Kidney (tissue), 14 donors: ENCODE measurements around the gene LRRIQ4. TPM values are rescaled to one million over a fixed set of nuclear protein-coding genes. Genes with fewer than 3 reads are reported as not detected.

ENCODE experiments used
- DNase-seq, 5 donors: peaks; one replicate each; pipeline ENCODE4 v3.0.0-alpha.2; 2013 to 2020
- FAIRE-seq: peaks from 2 replicates; lab custom pipeline; 2012; peaks lifted over from hg19 to GRCh38; lab: Jason Lieb, UNC
- H3K27ac ChIP-seq, 2 donors: one replicate each; pipeline ENCODE4 v1.7.0; 2013; ENCODE audit warnings: low read depth in 2 of 2, low read length in 2 of 2, inconsistent platforms in 1 of 2
- H3K27me3 ChIP-seq: one replicate; pipeline ENCODE4 v1.7.1; 2013; ENCODE audit warnings: low read length, inconsistent platforms; ENCODE audit not compliant: control insufficient read depth, insufficient read depth
- H3K36me3 ChIP-seq, 3 donors: one replicate each; pipeline versions ENCODE4 v1.7.0 to v1.7.1; 2013; ENCODE audit warnings: low read length in 3 of 3, control low read depth in 1 of 3, inconsistent platforms in 1 of 3; ENCODE audit not compliant: insufficient read depth in 3 of 3, control insufficient read depth in 2 of 3
- H3K4me1 ChIP-seq, 3 donors: one replicate each; pipeline versions ENCODE4 v1.7.0 to v1.7.1; 2013; ENCODE audit warnings: low read length in 3 of 3, inconsistent platforms in 1 of 3, low read depth in 1 of 3; ENCODE audit not compliant: control insufficient read depth in 2 of 3, insufficient read depth in 2 of 3
- H3K4me3 ChIP-seq, 3 donors: one replicate each; pipeline versions ENCODE4 v1.7.0 to v1.8.1; 2013; ENCODE audit warnings: low read length in 3 of 3, control low read depth in 1 of 3, inconsistent platforms in 1 of 3
- H3K9ac ChIP-seq, 3 donors: one replicate each; pipeline versions ENCODE4 v1.7.0 to v1.7.1; 2013; ENCODE audit warnings: low read length in 3 of 3, control low read depth in 1 of 3, inconsistent platforms in 1 of 3
- H3K9me3 ChIP-seq, 3 donors: one replicate each; pipeline versions ENCODE4 v1.7.0 to v1.7.1; 2013; ENCODE audit warnings: low read length in 3 of 3, control low read depth in 1 of 3, inconsistent platforms in 1 of 3; ENCODE audit not compliant: control insufficient read depth in 2 of 3, insufficient read depth in 1 of 3
- CTCF ChIP-seq: IDR thresholded peaks from 3 replicates; pipeline ENCODE4 v1.5.1; 2012; ENCODE audit warnings: mild to moderate bottlenecking, moderate library complexity, borderline replicate concordance; ENCODE audit not compliant: insufficient read depth; ENCODE audit errors: extremely low read depth
- intact Hi-C: fragments of 100-400 bp; cut with DNase I; formaldehyde crosslinking; loops from one replicate; pipeline ENCODE4 v1.11.1; 2022
- polyA plus RNA-seq: library from polyadenylated mRNA; stranded (reverse); fragments of 350-450 nt; fragmentation: Illumina TruSeq; extraction: RNeasy Lipid Tissue Mini Kit (QIAGEN cat#74804); gene quantifications from one replicate; pipeline ENCODE4 v1.2.3, GENCODE V29; 2014; ENCODE audit warnings: low read depth, low replicate concordance; ENCODE audit not compliant: insufficient read depth
- total RNA-seq: library from RNA; stranded (reverse); fragmentation: NEBNext Ultra II Directional; extraction: Animal tissue kit (Norgen Biotek cat#: 25700); gene quantifications from one replicate; pipeline ENCODE4 v1.2.1, GENCODE V29; 2021
- donor health status: control.
- donor health status: control.
- donor health status: control.
- donor health status: control.
- donor health status: control.
- donor health status: DM: yes; HTN: yes; CAD: no.
- donor health status: Normal renal cell carcinoma (clear cell type).

The LRRIQ4 gene
- total and polyA plus RNA-seq, 2 donors from 2014 or later = not detected

- Histone ChIP-seq H3K27ac (no peak overlapping the region), H3K4me1 (peaks cover 0 to 3% (median 0%) of the 10 kb centered on the region in 3 donors), H3K4me3 (no peak overlapping the region), H3K36me3 (no peaks in the 10 kb centered on the region), H3K27me3 (no peaks in the 10 kb centered on the region), H3K9ac (no peak overlapping the region), H3K9me3 (no peaks in the 10 kb centered on the region)
- no peak for TF ChIP-seq CTCF
- intact Hi-C loops = no loop called here
- no peak for DNase-seq
- no peak for FAIRE-seq
Observed at GRCh38 chr3:169868369-169868768, 55.7 kb downstream of the LRRIQ4 start.

- no peak for TF ChIP-seq CTCF
- DNase-seq = peak in 2 of 5 donors; percentile 63 to 67
- Histone ChIP-seq H3K27me3 (no peaks in the 10 kb centered on the region), H3K4me1 (peaks cover 0 to 3% (median 0%) of the 10 kb centered on the region in 3 donors), H3K9me3 (no peaks in the 10 kb centered on the region), H3K4me3 (no peak within 1 kb of the TSS), H3K36me3 (no peaks in the 10 kb centered on the region), H3K9ac (no peak within 1 kb of the TSS), H3K27ac (no peak within 1 kb of the TSS)
- intact Hi-C loops = no loop called here
- peak; percentile 77 for FAIRE-seq
Observed at GRCh38 chr3:169869484-169870220, 57.0 kb downstream of the LRRIQ4 start, which contains the start of gene LRRC31. Gene LRRC31 (minus strand): TSS chr3:169869935. CDS start chr3:169869807, 128 bp downstream.

GRCh38 chr3:169871129-169871886, 58.6 kb downstream of the LRRIQ4 start:
- no peaks in the 10 kb centered on the region for H3K9me3 ChIP-seq
- no peaks in the 10 kb centered on the region for H3K36me3 ChIP-seq
- FAIRE-seq = no peak
- intact Hi-C loops = no loop called here
- no peak for TF ChIP-seq CTCF
- no peak overlapping the region for H3K27ac ChIP-seq
- DNase-seq = no peak
- H3K27me3 ChIP-seq = no peaks in the 10 kb centered on the region
- peaks cover 0 to 3% (median 0%) of the 10 kb centered on the region in 3 donors for H3K4me1 ChIP-seq
- H3K9ac ChIP-seq = no peak overlapping the region
- no peak overlapping the region for H3K4me3 ChIP-seq
